Trophoblast cell (in vitro differentiated cells and primary cell): ENCODE data around the gene ULBP1.
"Not testable (repeated sequence)": the region's sequence is repeated elsewhere in the genome, so short reads cannot be mapped to it uniquely, and the experiment has no call there.

ENCODE experiments used
- DNase-seq, 2 donors: peaks; one replicate each; pipeline ENCODE4 v3.0.0-alpha.2; 2016
- H2AFZ ChIP-seq: 2 replicates; pipeline ENCODE4 v1.6.1; 2013; ENCODE audit warnings: low read length, moderate library complexity, mild to moderate bottlenecking; ENCODE audit not compliant: insufficient read depth, poor library complexity
- H2AK5ac ChIP-seq: 2 replicates; pipeline ENCODE4 v1.6.1; 2013; ENCODE audit warnings: mild to moderate bottlenecking, low read length
- H2BK120ac ChIP-seq: 2 replicates; pipeline ENCODE4 v1.6.1; 2013; ENCODE audit warnings: low read length, mild to moderate bottlenecking, moderate library complexity; ENCODE audit not compliant: insufficient read depth, poor library complexity
- H2BK12ac ChIP-seq: 2 replicates; pipeline ENCODE4 v1.6.1; 2013; ENCODE audit warnings: mild to moderate bottlenecking, low read length, moderate library complexity
- H2BK5ac ChIP-seq: 2 replicates; pipeline ENCODE4 v1.6.1; 2013; ENCODE audit warnings: low read length, low read depth, moderate library complexity, mild to moderate bottlenecking; ENCODE audit not compliant: poor library complexity
- H3K14ac ChIP-seq: 2 replicates; pipeline ENCODE4 v1.6.1; 2013; ENCODE audit warnings: mild to moderate bottlenecking, low read length
- H3K18ac ChIP-seq: 2 replicates; pipeline ENCODE4 v1.6.1; 2013; ENCODE audit warnings: mild to moderate bottlenecking, low read length
- H3K23ac ChIP-seq: 2 replicates; pipeline ENCODE4 v1.6.1; 2013; ENCODE audit warnings: low read length
- H3K27ac ChIP-seq: 2 replicates; pipeline ENCODE4 v1.5.1; 2013; ENCODE audit warnings: low read depth, mild to moderate bottlenecking, inconsistent platforms, low read length, moderate library complexity
- H3K27me3 ChIP-seq: 2 replicates; pipeline ENCODE4 v1.6.1; 2013; ENCODE audit warnings: inconsistent platforms, mild to moderate bottlenecking, low read length, moderate library complexity; ENCODE audit not compliant: insufficient read depth
- H3K36me3 ChIP-seq, 2 experiments: 1 replicate in 1 of 2; 2 replicates in 1 of 2; pipeline ENCODE4 v1.6.1; 2013; ENCODE audit warnings: low read length in 2 of 2, mild to moderate bottlenecking in 2 of 2, moderate library complexity in 1 of 2; ENCODE audit not compliant: insufficient read depth in 2 of 2, control insufficient read depth in 1 of 2
- H3K4ac ChIP-seq: 2 replicates; pipeline ENCODE4 v1.6.1; 2013; ENCODE audit warnings: low read depth, mild to moderate bottlenecking, low read length, moderate library complexity
- H3K4me1 ChIP-seq, 2 experiments: 1 replicate in 1 of 2; 2 replicates in 1 of 2; pipeline ENCODE4 v1.6.1; 2013; ENCODE audit warnings: low read length in 2 of 2, mild to moderate bottlenecking in 2 of 2, moderate library complexity in 1 of 2; ENCODE audit not compliant: insufficient read depth in 2 of 2, control insufficient read depth in 1 of 2
- H3K4me2 ChIP-seq: 2 replicates; pipeline ENCODE4 v1.6.1; 2013; ENCODE audit warnings: inconsistent platforms, mild to moderate bottlenecking, low read length, moderate library complexity
- H3K4me3 ChIP-seq: 2 replicates; pipeline ENCODE4 v1.5.1; 2013; ENCODE audit warnings: mild to moderate bottlenecking, low read depth, low read length, inconsistent platforms
- H3K79me1 ChIP-seq: one replicate; pipeline ENCODE4 v1.6.1; 2013; ENCODE audit warnings: low read length
- H3K79me2 ChIP-seq: 2 replicates; pipeline ENCODE4 v1.6.1; 2013; ENCODE audit warnings: low read length, mild to moderate bottlenecking; ENCODE audit not compliant: control insufficient read depth, insufficient read depth, poor library complexity
- H3K9ac ChIP-seq: 2 replicates; pipeline ENCODE4 v1.6.1; 2013; ENCODE audit warnings: mild to moderate bottlenecking, low read length
- H3K9me3 ChIP-seq: 2 replicates; pipeline ENCODE4 v1.6.1; 2013; ENCODE audit warnings: low read depth, mild to moderate bottlenecking, control low read depth, inconsistent platforms, low read length; ENCODE audit not compliant: insufficient read depth
- H4K12ac ChIP-seq: 2 replicates; pipeline ENCODE4 v1.6.1; 2013; ENCODE audit warnings: low read depth, mild to moderate bottlenecking, low read length, moderate library complexity
- H4K8ac ChIP-seq: 2 replicates; pipeline ENCODE4 v1.6.1; 2013; ENCODE audit warnings: low read depth, mild to moderate bottlenecking, low read length, moderate library complexity
- H4K91ac ChIP-seq: one replicate; pipeline ENCODE4 v1.6.1; 2013; ENCODE audit warnings: low read depth, mild to moderate bottlenecking, low read length, moderate library complexity
- WGBS: extraction: QIAGEN DNeasy Blood & Tissue Kit; methylation state at CpG from one replicate; pipeline ENCODE4 v1.1.7; 2013; ENCODE audit warnings: missing lambda C conversion rate; ENCODE audit not compliant: insufficient read length, insufficient coverage; ENCODE audit errors: extremely low coverage; 5-methylcytosine and 5-hydroxymethylcytosine counted together

ULBP1 gene

DNA sequence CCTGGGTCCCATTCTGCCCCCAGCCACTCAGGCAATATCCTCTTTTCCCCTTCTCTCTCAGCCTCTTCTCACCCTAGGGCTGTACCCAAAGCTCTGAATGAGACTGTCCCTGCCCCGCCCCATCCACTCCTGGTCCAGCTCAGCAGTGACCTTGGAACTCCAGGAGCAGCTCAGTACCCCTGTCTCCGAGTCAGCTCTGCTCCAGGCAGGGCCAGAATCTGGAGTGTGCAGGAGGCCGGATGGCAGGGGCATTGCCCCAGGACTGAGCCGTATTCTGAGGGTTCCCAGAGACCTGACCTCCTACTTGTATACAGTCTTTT lies 38.9 kb upstream of the ULBP1 start:
- Histone ChIP-seq H3K9ac (no peak overlapping the region), H3K27ac (no peak overlapping the region), H3K36me3 (no peaks in the 10 kb centered on the region), H2BK120ac (no peak overlapping the region), H3K9me3 (peaks cover 20% of the 10 kb centered on the region), H3K79me2 (peaks cover 4% of the 10 kb centered on the region), H3K4ac (no peak overlapping the region), H3K4me3 (no peak overlapping the region), H3K18ac (no peak overlapping the region), H4K91ac (no peak overlapping the region), H3K27me3 (peaks cover 43% of the 10 kb centered on the region), H2BK5ac (no peak overlapping the region), H2AK5ac (no peak overlapping the region), H3K79me1 (no peaks in the 10 kb centered on the region), H3K4me1 (peaks cover 0 to 12% of the 10 kb centered on the region in 2 experiments), H3K23ac (no peak overlapping the region), H4K12ac (no peak overlapping the region), H3K4me2 (no peak overlapping the region), H2AFZ (no peak overlapping the region), H4K8ac (no peak overlapping the region), H2BK12ac (no peak overlapping the region), H3K14ac (no peak overlapping the region)
- no CpG with 5 or more reads among the region's 4 CpGs for WGBS
- DNase-seq = no peak

GRCh38 chr6:149925253-149925973 lies 38.3 kb upstream of the ULBP1 start:
- H3K9me3 ChIP-seq = peaks cover 19% of the 10 kb centered on the region
- H2BK12ac ChIP-seq = no peak overlapping the region
- H3K18ac ChIP-seq = no peak overlapping the region
- H3K27ac ChIP-seq = no peak overlapping the region
- peak overlapping the region; percentile 77 for H4K8ac ChIP-seq
- peak in 1 of 2 donors; percentile 24 for DNase-seq
- H4K12ac ChIP-seq = peak overlapping the region; percentile 27
- peak overlapping the region; percentile 87 for H2AFZ ChIP-seq
- no peak overlapping the region for H2BK120ac ChIP-seq
- peak overlapping the region; percentile 85 for H3K4me2 ChIP-seq
- peak overlapping the region; percentile 11 for H3K14ac ChIP-seq
- H4K91ac ChIP-seq = no peak overlapping the region
- H3K36me3 ChIP-seq = no peaks in the 10 kb centered on the region
- H2BK5ac ChIP-seq = no peak overlapping the region
- peaks cover 0 to 12% of the 10 kb centered on the region in 2 experiments for H3K4me1 ChIP-seq
- no peak overlapping the region for H3K9ac ChIP-seq
- no CpG with 5 or more reads among the region's 34 CpGs for WGBS
- H3K23ac ChIP-seq = no peak overlapping the region
- H2AK5ac ChIP-seq = no peak overlapping the region
- H3K4ac ChIP-seq = no peak overlapping the region
- peaks cover 4% of the 10 kb centered on the region for H3K79me2 ChIP-seq
- peaks cover 43% of the 10 kb centered on the region for H3K27me3 ChIP-seq
- peak overlapping the region; percentile 58 for H3K4me3 ChIP-seq
- no peaks in the 10 kb centered on the region for H3K79me1 ChIP-seq

- no CpG with 5 or more reads among the region's 31 CpGs for WGBS
These were observed 37.6 kb upstream of the ULBP1 start for GRCh38 chr6:149925974-149926777.

DNA sequence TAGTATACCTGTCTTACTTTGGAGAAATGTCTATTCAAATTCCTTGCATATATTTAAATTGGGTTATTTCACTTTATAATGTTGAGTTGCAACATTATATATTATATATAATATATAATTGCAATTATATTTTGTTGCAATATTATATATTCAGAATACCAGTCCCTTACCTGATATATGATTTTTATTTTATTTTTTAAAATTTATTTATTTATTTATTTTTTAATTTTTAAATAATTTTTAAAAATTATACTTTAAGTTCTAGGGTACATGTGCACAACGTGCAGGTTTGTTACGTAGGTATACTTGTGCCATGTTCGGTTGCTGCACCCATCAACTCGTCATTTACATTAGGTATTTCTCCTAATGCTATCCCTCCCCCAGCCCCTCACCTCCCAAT lies 36.7 kb upstream of the ULBP1 start:
- not testable (repeated sequence) for H2BK120ac ChIP-seq, DNase-seq, H4K8ac ChIP-seq, H3K79me1 ChIP-seq, H2BK5ac ChIP-seq, H4K12ac ChIP-seq, H3K4ac ChIP-seq, H3K14ac ChIP-seq, H4K91ac ChIP-seq, H3K4me3 ChIP-seq, H3K23ac ChIP-seq, H3K9ac ChIP-seq, H3K4me2 ChIP-seq, H3K79me2 ChIP-seq, H3K27ac ChIP-seq, H2BK12ac ChIP-seq, H2AK5ac ChIP-seq, H3K18ac ChIP-seq, H3K36me3 ChIP-seq, H2AFZ ChIP-seq
- Histone ChIP-seq H3K9me3 (peaks cover 14% of the 10 kb centered on the region), H3K4me1 (peaks cover 0 to 12% of the 10 kb centered on the region in 2 experiments), H3K27me3 (peaks cover 33% of the 10 kb centered on the region)
- no CpG with 5 or more reads among the region's 4 CpGs for WGBS

More at GRCh38 chr6:149925974-149926777, 37.6 kb upstream of the ULBP1 start:
- Histone ChIP-seq H3K27ac (no peak overlapping the region), H3K4me3 (peak overlapping the region; percentile 58), H3K4me2 (peak overlapping the region; percentile 85), H3K9ac (peak overlapping the region; percentile 36), H3K79me2 (peaks cover 4% of the 10 kb centered on the region), H4K12ac (peak overlapping the region; percentile 27), H3K27me3 (peaks cover 38% of the 10 kb centered on the region), H3K79me1 (no peaks in the 10 kb centered on the region), H2BK5ac (no peak overlapping the region), H2AK5ac (no peak overlapping the region), H2AFZ (peak overlapping the region; percentile 87), H2BK12ac (no peak overlapping the region), H3K9me3 (peaks cover 19% of the 10 kb centered on the region), H3K4ac (no peak overlapping the region), H3K18ac (no peak overlapping the region), H3K23ac (no peak overlapping the region), H3K4me1 (peaks cover 0 to 12% of the 10 kb centered on the region in 2 experiments), H2BK120ac (no peak overlapping the region), H3K36me3 (no peaks in the 10 kb centered on the region), H4K91ac (no peak overlapping the region), H4K8ac (peak overlapping the region; percentile 77), H3K14ac (peak overlapping the region; percentile 11)
- peak; percentile 77 to 85 for DNase-seq
